ENCODE measurements around the gene KCNQ1OT1.

DNA sequence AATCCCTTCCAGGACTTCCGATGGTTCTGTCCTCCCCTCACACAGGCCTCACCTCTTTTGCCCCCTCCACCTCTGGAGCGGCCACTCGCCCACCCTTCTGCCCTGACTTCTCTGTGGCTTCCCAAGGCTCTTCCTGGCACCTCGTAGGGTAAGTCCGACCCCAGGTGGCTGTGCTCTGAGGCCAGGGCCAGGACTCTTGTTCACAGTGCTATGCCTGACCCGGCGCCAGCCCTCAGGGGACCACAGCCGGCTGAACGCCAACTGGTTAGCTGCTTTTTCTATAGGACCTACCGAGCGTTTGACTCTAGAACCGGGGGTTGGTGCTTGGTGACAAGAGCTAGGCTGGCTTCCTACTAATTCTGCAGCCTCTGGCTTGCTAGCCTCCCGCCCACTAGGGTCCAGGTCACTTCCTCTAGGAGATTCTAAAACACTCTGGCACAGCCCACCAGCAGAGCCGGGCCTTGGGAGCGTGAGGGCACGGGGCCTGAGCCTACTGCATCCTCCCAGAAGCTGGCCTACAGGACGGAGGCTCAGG, 28.4 kb upstream of the KCNQ1OT1 start:
- TF ChIP-seq, protein P1, sequence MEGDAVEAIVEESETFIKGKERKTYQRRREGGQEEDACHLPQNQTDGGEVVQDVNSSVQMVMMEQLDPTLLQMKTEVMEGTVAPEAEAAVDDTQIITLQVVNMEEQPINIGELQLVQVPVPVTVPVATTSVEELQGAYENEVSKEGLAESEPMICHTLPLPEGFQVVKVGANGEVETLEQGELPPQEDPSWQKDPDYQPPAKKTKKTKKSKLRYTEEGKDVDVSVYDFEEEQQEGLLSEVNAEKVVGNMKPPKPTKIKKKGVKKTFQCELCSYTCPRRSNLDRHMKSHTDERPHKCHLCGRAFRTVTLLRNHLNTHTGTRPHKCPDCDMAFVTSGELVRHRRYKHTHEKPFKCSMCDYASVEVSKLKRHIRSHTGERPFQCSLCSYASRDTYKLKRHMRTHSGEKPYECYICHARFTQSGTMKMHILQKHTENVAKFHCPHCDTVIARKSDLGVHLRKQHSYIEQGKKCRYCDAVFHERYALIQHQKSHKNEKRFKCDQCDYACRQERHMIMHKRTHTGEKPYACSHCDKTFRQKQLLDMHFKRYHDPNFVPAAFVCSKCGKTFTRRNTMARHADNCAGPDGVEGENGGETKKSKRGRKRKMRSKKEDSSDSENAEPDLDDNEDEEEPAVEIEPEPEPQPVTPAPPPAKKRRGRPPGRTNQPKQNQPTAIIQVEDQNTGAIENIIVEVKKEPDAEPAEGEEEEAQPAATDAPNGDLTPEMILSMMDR (IDR thresholded peaks at IDR 0.05): no peak
- no peak for TF ChIP-seq ZBTB43 (CRISPR knock-in tag; IDR thresholded peaks at IDR 0.05)
- TF ChIP-seq ATF1 (CRISPR knock-in tag; IDR thresholded peaks at IDR 0.05): no peak
- no peak for TF ChIP-seq KAT7 (CRISPR knock-in tag; IDR thresholded peaks at IDR 0.05; ENCODE audit: borderline replicate concordance)
- no peak for TF ChIP-seq ATF3 (CRISPR knock-in tag; conservative IDR thresholded peaks at IDR 0.05)
- no peak for TF ChIP-seq ZBTB21 (CRISPR knock-in tag; IDR thresholded peaks at IDR 0.05; ENCODE audit: borderline replicate concordance)
- TF ChIP-seq E2F4 (CRISPR knock-in tag; IDR thresholded peaks at IDR 0.05; ENCODE audit: borderline replicate concordance, low read depth): no peak
- TF ChIP-seq USF2 (CRISPR knock-in tag; IDR thresholded peaks at IDR 0.05): no peak
- TF ChIP-seq, protein P2, sequence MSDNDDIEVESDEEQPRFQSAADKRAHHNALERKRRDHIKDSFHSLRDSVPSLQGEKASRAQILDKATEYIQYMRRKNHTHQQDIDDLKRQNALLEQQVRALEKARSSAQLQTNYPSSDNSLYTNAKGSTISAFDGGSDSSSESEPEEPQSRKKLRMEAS (CRISPR knock-in tag; IDR thresholded peaks at IDR 0.05): no peak
- TF ChIP-seq HMGXB4 (CRISPR knock-in tag; IDR thresholded peaks at IDR 0.05): no peak
- no peak for TF ChIP-seq CREB1 (CRISPR knock-in tag; IDR thresholded peaks at IDR 0.05)
- TF ChIP-seq FOXJ3 (CRISPR knock-in tag; IDR thresholded peaks at IDR 0.05; ENCODE audit: borderline replicate concordance): no peak
- no peak for TF ChIP-seq SOX15 (CRISPR knock-in tag; IDR thresholded peaks at IDR 0.05)
- TF ChIP-seq TEAD4 (CRISPR knock-in tag; IDR thresholded peaks at IDR 0.05): no peak
